NCI-H748 (cell line): ENCODE results near the gene APOC1.
A peak's percentile ranks its signal among the peaks of the same experiment; 100 is the strongest.
"Not testable (repeated sequence)": the region's sequence is repeated elsewhere in the genome, so short reads cannot be mapped to it uniquely, and the experiment has no call there.

Source experiments
- DNase-seq: peaks from one replicate; lab custom pipeline; 2025; ENCODE audit not compliant: unreplicated experiment; lab: John Stamatoyannopoulos, UW

The APOC1 gene

GRCh38 chr19:44914433-44915206 lies at the start of gene APOC1:
Gene APOC1, plus strand, starts transcription at chr19:44914608. Its CDS starts 284 bp downstream, at chr19:44914892.
- peak; percentile 90 for DNase-seq

- DNase-seq = no peak
These were observed 49.1 kb upstream of the APOC1 start for GRCh38 chr19:44865196-44865767.

- no peak for DNase-seq
These were observed 47.7 kb upstream of the APOC1 start for GRCh38 chr19:44866664-44867063.

GRCh38 chr19:44867578-44867977 lies 46.8 kb upstream of the APOC1 start:
- no peak for DNase-seq

GRCh38 chr19:44869733-44870470 lies 44.5 kb upstream of the APOC1 start:
- DNase-seq = no peak

GRCh38 chr19:44871809-44872208 lies 42.6 kb upstream of the APOC1 start:
- DNase-seq = no peak

GRCh38 chr19:44872661-44873060 lies 41.7 kb upstream of the APOC1 start:
- DNase-seq = no peak

- no peak for DNase-seq
These were observed 40.1 kb upstream of the APOC1 start for GRCh38 chr19:44874317-44874716.

GRCh38 chr19:44875666-44876451 lies 38.5 kb upstream of the APOC1 start:
- DNase-seq = no peak

- no peak for DNase-seq
These were observed 37.4 kb upstream of the APOC1 start for GRCh38 chr19:44876930-44877535.

GRCh38 chr19:44878120-44878865 lies 36.1 kb upstream of the APOC1 start:
- DNase-seq = no peak

GRCh38 chr19:44879309-44880065 lies 34.9 kb upstream of the APOC1 start:
- no peak for DNase-seq

- no peak for DNase-seq
These were observed 32.3 kb upstream of the APOC1 start for GRCh38 chr19:44882063-44882462.

GRCh38 chr19:44882619-44883397 lies 31.6 kb upstream of the APOC1 start:
- DNase-seq = not testable (repeated sequence)

- DNase-seq = no peak
These were observed 30.5 kb upstream of the APOC1 start for GRCh38 chr19:44883922-44884321.

GRCh38 chr19:44884566-44884965 lies 29.8 kb upstream of the APOC1 start:
- DNase-seq = no peak

GRCh38 chr19:44886141-44886540 lies 28.3 kb upstream of the APOC1 start:
- no peak for DNase-seq

- no peak for DNase-seq
These were observed 26.8 kb upstream of the APOC1 start for GRCh38 chr19:44887648-44888047.

- DNase-seq = not testable (repeated sequence)
These were observed 26.1 kb upstream of the APOC1 start for GRCh38 chr19:44888335-44888734.
